T-helper 1 cell treated with Interleukin-12 subunit alpha and Interleukin-12 subunit beta and Interleukin-4 antibody, amounts not matched to agents 30 μg/mL and 1 μg/mL, for 36 hours (primary cell): Measurements from ENCODE around the gene THSD4.
"Not testable (repeated sequence)": the region's sequence is repeated elsewhere in the genome, so short reads cannot be mapped to it uniquely, and the experiment has no call there.

Experiments
- H3K27ac Mint-ChIP-seq: one replicate; pipeline ENCODE4 v1.8.0; 2021; ENCODE audit warnings: mild to moderate bottlenecking, mixed read lengths
- H3K27me3 Mint-ChIP-seq: one replicate; pipeline ENCODE4 v1.8.0; 2021; ENCODE audit warnings: low read depth, mixed read lengths
- H3K36me3 Mint-ChIP-seq: one replicate; pipeline ENCODE4 v1.8.0; 2021; ENCODE audit warnings: low read depth, mixed read lengths
- H3K4me1 Mint-ChIP-seq: one replicate; pipeline ENCODE4 v1.8.0; 2021; ENCODE audit warnings: low read depth, mixed read lengths
- H3K4me3 Mint-ChIP-seq: one replicate; pipeline ENCODE4 v1.8.0; 2021; ENCODE audit warnings: mild to moderate bottlenecking, moderate library complexity, mixed read lengths
- H3K9me3 Mint-ChIP-seq: one replicate; pipeline ENCODE4 v1.8.0; 2021; ENCODE audit warnings: mixed read lengths

Gene THSD4

GRCh38 chr15:71304681-71305080 is 189.4 kb downstream of the THSD4 start:
- H3K4me1 Mint-ChIP-seq, result no peaks in the 10 kb centered on the region
- H3K27me3 Mint-ChIP-seq, result no peaks in the 10 kb centered on the region
- no peaks in the 10 kb centered on the region for H3K36me3 Mint-ChIP-seq
- H3K9me3 Mint-ChIP-seq, result no peaks in the 10 kb centered on the region
- no peak overlapping the region for H3K27ac Mint-ChIP-seq
- no peak overlapping the region for H3K4me3 Mint-ChIP-seq

GRCh38 chr15:71306538-71306937 is 191.3 kb downstream of the THSD4 start:
- Mint-ChIP-seq H3K36me3 (no peaks in the 10 kb centered on the region), H3K4me1 (no peaks in the 10 kb centered on the region), H3K4me3 (no peak overlapping the region), H3K9me3 (no peaks in the 10 kb centered on the region), H3K27me3 (no peaks in the 10 kb centered on the region), H3K27ac (no peak overlapping the region)

- H3K4me1 Mint-ChIP-seq, result no peaks in the 10 kb centered on the region
- H3K27ac Mint-ChIP-seq, result no peak overlapping the region
- H3K36me3 Mint-ChIP-seq, result no peaks in the 10 kb centered on the region
- no peak overlapping the region for H3K4me3 Mint-ChIP-seq
- peaks cover 6% of the 10 kb centered on the region for H3K9me3 Mint-ChIP-seq
- peaks cover 3% of the 10 kb centered on the region for H3K27me3 Mint-ChIP-seq
Measured at GRCh38 chr15:71312194-71312708, 197.0 kb downstream of the THSD4 start.

- H3K4me3 Mint-ChIP-seq, result no peak overlapping the region
- H3K9me3 Mint-ChIP-seq, result peaks cover 9% of the 10 kb centered on the region
- peaks cover 3% of the 10 kb centered on the region for H3K27me3 Mint-ChIP-seq
- H3K27ac Mint-ChIP-seq, result no peak overlapping the region
- H3K36me3 Mint-ChIP-seq, result no peaks in the 10 kb centered on the region
- no peaks in the 10 kb centered on the region for H3K4me1 Mint-ChIP-seq
Measured at GRCh38 chr15:71312731-71313460, 197.6 kb downstream of the THSD4 start.

GRCh38 chr15:71313806-71314205 is 198.5 kb downstream of the THSD4 start:
- Mint-ChIP-seq H3K9me3 (peaks cover 12% of the 10 kb centered on the region), H3K4me1 (no peaks in the 10 kb centered on the region), H3K27me3 (peaks cover 3% of the 10 kb centered on the region), H3K36me3 (no peaks in the 10 kb centered on the region), H3K27ac (no peak overlapping the region), H3K4me3 (no peak overlapping the region)

- H3K4me3 Mint-ChIP-seq, result no peak overlapping the region
- H3K27ac Mint-ChIP-seq, result no peak overlapping the region
- H3K36me3 Mint-ChIP-seq, result no peaks in the 10 kb centered on the region
- no peaks in the 10 kb centered on the region for H3K4me1 Mint-ChIP-seq
- peaks cover 12% of the 10 kb centered on the region for H3K9me3 Mint-ChIP-seq
- H3K27me3 Mint-ChIP-seq, result peaks cover 3% of the 10 kb centered on the region
Measured at GRCh38 chr15:71314956-71315537, 199.8 kb downstream of the THSD4 start.

- peaks cover 1% of the 10 kb centered on the region for H3K27me3 Mint-ChIP-seq
- no peak overlapping the region for H3K4me3 Mint-ChIP-seq
- H3K36me3 Mint-ChIP-seq, result no peaks in the 10 kb centered on the region
- H3K4me1 Mint-ChIP-seq, result no peaks in the 10 kb centered on the region
- H3K9me3 Mint-ChIP-seq, result peaks cover 14% of the 10 kb centered on the region
- no peak overlapping the region for H3K27ac Mint-ChIP-seq
Measured at GRCh38 chr15:71316911-71317310, 201.6 kb downstream of the THSD4 start.

- not testable (repeated sequence) for H3K4me1 Mint-ChIP-seq, H3K27ac Mint-ChIP-seq, H3K27me3 Mint-ChIP-seq, H3K36me3 Mint-ChIP-seq, H3K4me3 Mint-ChIP-seq
- H3K9me3 Mint-ChIP-seq, result peaks cover 14% of the 10 kb centered on the region
Measured at GRCh38 chr15:71319424-71319823, 204.2 kb downstream of the THSD4 start.

- H3K4me1 Mint-ChIP-seq, result no peaks in the 10 kb centered on the region
- no peaks in the 10 kb centered on the region for H3K27me3 Mint-ChIP-seq
- peaks cover 14% of the 10 kb centered on the region for H3K9me3 Mint-ChIP-seq
- no peaks in the 10 kb centered on the region for H3K36me3 Mint-ChIP-seq
- H3K27ac Mint-ChIP-seq, result no peak overlapping the region
- no peak overlapping the region for H3K4me3 Mint-ChIP-seq
Measured at GRCh38 chr15:71319935-71320334, 204.7 kb downstream of the THSD4 start.

- Mint-ChIP-seq H3K27ac (no peak overlapping the region), H3K36me3 (no peaks in the 10 kb centered on the region), H3K9me3 (peaks cover 3% of the 10 kb centered on the region), H3K4me1 (no peaks in the 10 kb centered on the region), H3K4me3 (no peak overlapping the region), H3K27me3 (no peaks in the 10 kb centered on the region)
Measured at GRCh38 chr15:71323082-71323481, 207.8 kb downstream of the THSD4 start.

- Mint-ChIP-seq H3K4me1 (no peaks in the 10 kb centered on the region), H3K9me3 (peaks cover 2% of the 10 kb centered on the region), H3K4me3 (no peak overlapping the region), H3K27ac (no peak overlapping the region), H3K27me3 (no peaks in the 10 kb centered on the region), H3K36me3 (no peaks in the 10 kb centered on the region)
Measured at GRCh38 chr15:71323584-71323983, 208.3 kb downstream of the THSD4 start.

- no peaks in the 10 kb centered on the region for H3K27me3 Mint-ChIP-seq
- H3K27ac Mint-ChIP-seq, result no peak overlapping the region
- H3K36me3 Mint-ChIP-seq, result no peaks in the 10 kb centered on the region
- H3K4me3 Mint-ChIP-seq, result no peak overlapping the region
- no peaks in the 10 kb centered on the region for H3K4me1 Mint-ChIP-seq
- peaks cover 2% of the 10 kb centered on the region for H3K9me3 Mint-ChIP-seq
Measured at GRCh38 chr15:71325481-71325880, 210.2 kb downstream of the THSD4 start.

- Mint-ChIP-seq H3K27me3 (no peaks in the 10 kb centered on the region), H3K4me3 (no peak overlapping the region), H3K36me3 (no peaks in the 10 kb centered on the region), H3K4me1 (no peaks in the 10 kb centered on the region), H3K9me3 (no peaks in the 10 kb centered on the region), H3K27ac (no peak overlapping the region)
Measured at GRCh38 chr15:71328453-71328852, 213.2 kb downstream of the THSD4 start.

GRCh38 chr15:71329041-71329440 is 213.8 kb downstream of the THSD4 start:
- Mint-ChIP-seq H3K27ac (no peak overlapping the region), H3K36me3 (no peaks in the 10 kb centered on the region), H3K4me1 (peaks cover 4% of the 10 kb centered on the region), H3K27me3 (no peaks in the 10 kb centered on the region), H3K4me3 (no peak overlapping the region), H3K9me3 (no peaks in the 10 kb centered on the region)

GRCh38 chr15:71329497-71330260 is 214.4 kb downstream of the THSD4 start:
- Mint-ChIP-seq H3K9me3 (no peaks in the 10 kb centered on the region), H3K27ac (no peak overlapping the region), H3K36me3 (no peaks in the 10 kb centered on the region), H3K4me1 (peaks cover 5% of the 10 kb centered on the region), H3K4me3 (no peak overlapping the region), H3K27me3 (no peaks in the 10 kb centered on the region)
